ENCODE measurements around the gene MOV10L1.

DNA sequence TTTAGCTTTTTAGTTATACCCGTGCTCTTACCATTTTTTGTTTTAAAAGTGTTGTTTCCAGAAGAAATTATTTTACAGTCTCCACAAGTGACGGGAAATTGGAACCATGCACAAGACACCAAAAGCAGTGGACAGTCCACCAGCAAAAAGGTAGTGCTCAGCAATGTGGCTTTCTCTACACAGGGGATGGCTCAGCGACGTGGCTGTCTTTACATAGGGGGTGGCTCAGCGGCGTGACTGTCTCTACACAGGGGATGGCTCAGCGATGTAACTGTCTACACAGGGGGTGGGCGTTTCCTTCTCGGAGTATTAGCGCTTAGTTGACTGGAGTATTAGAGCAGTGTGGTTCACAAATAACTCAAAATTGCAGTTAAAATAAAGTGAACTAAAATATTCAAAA, 44.7 kb downstream of the MOV10L1 start:
- no peak for TF ChIP-seq POLR2A (IDR thresholded peaks at IDR 0.05)
- TF ChIP-seq, protein P1, sequence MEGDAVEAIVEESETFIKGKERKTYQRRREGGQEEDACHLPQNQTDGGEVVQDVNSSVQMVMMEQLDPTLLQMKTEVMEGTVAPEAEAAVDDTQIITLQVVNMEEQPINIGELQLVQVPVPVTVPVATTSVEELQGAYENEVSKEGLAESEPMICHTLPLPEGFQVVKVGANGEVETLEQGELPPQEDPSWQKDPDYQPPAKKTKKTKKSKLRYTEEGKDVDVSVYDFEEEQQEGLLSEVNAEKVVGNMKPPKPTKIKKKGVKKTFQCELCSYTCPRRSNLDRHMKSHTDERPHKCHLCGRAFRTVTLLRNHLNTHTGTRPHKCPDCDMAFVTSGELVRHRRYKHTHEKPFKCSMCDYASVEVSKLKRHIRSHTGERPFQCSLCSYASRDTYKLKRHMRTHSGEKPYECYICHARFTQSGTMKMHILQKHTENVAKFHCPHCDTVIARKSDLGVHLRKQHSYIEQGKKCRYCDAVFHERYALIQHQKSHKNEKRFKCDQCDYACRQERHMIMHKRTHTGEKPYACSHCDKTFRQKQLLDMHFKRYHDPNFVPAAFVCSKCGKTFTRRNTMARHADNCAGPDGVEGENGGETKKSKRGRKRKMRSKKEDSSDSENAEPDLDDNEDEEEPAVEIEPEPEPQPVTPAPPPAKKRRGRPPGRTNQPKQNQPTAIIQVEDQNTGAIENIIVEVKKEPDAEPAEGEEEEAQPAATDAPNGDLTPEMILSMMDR (IDR thresholded peaks at IDR 0.05), result no peak

Measured in Peyer's patch (tissue), 4 donors.